ENCODE measurements around the gene MUS81.

Gene MUS81

DNA sequence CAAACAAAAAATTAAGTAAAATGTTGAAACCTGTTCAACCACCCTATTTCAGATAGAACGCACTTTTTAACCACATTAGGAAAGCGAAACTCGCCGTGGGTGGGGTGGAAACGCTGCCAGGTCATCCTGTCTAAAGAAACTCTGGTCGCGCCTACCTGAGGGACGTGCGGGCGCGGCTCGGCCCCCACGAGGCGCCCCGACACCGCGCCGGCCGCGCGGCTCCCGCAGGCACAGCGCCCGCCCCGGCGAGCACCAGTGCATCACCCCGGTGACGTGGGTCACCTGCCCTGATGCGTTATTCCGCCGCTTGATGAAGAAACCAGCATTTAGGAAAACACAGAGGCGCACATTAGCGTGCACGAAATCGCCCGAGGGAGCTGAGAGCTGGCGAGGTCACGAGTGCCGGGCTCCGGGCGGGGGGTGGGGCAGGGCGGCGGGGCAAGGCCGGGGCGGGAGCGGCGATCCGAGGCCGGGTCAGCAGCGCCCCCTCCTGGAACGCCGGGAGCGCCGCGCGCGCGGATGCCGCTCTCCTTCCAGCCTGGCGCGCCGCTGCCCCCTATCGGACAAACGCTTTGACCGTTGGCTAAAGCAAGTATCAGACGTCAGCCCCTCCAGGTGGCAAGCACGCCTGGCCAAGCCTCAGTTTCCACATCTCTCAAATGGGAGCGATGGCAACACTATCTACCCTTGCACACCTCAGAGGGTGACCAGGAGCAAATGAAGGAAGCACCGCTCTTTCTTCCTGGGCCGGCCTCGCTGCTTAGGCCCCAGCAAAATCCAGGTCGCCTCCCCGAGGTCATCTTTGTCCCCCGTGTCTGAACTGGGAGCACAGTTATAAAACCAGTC, 42.2 kb upstream of the MUS81 start:
- Histone ChIP-seq H3K9me3 (ENCODE audit: insufficient read depth, low read length) (no peaks in the 10 kb centered on the region), H3F3A (ENCODE audit: insufficient read depth) (no peaks in the 10 kb centered on the region), H3K79me2 (ENCODE audit: insufficient read depth, low read length) (no peaks in the 10 kb centered on the region), H3K9ac (ENCODE audit: low read length) (peak overlapping the region; percentile 65), H3K36me3 (ENCODE audit: low read length) (no peaks in the 10 kb centered on the region), H3K27me3 (ENCODE audit: low read length) (no peaks in the 10 kb centered on the region), H2AFZ (ENCODE audit: low read depth, low read length, severe bottlenecking) (peak overlapping the region; percentile 84), H4K20me1 (ENCODE audit: low read depth, low read length) (no peaks in the 10 kb centered on the region), H3K4me2 (ENCODE audit: low read depth, low read length, poor library complexity, severe bottlenecking) (peak overlapping the region; percentile 65), H3K27ac (ENCODE audit: low read depth, low read length) (no peak overlapping the region), H3K4me3 (ENCODE audit: insufficient read depth, low read length, poor library complexity, severe bottlenecking) (peak overlapping the region; percentile 66), H3K9me2 (replicated peaks; ENCODE audit: insufficient read depth, low read length) (no peaks in the 10 kb centered on the region)
- TF ChIP-seq EZH2phosphoT487 (conservative IDR thresholded peaks at IDR 0.05; ENCODE audit: low read length): no peak
- TF ChIP-seq, protein P1, sequence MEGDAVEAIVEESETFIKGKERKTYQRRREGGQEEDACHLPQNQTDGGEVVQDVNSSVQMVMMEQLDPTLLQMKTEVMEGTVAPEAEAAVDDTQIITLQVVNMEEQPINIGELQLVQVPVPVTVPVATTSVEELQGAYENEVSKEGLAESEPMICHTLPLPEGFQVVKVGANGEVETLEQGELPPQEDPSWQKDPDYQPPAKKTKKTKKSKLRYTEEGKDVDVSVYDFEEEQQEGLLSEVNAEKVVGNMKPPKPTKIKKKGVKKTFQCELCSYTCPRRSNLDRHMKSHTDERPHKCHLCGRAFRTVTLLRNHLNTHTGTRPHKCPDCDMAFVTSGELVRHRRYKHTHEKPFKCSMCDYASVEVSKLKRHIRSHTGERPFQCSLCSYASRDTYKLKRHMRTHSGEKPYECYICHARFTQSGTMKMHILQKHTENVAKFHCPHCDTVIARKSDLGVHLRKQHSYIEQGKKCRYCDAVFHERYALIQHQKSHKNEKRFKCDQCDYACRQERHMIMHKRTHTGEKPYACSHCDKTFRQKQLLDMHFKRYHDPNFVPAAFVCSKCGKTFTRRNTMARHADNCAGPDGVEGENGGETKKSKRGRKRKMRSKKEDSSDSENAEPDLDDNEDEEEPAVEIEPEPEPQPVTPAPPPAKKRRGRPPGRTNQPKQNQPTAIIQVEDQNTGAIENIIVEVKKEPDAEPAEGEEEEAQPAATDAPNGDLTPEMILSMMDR (IDR thresholded peaks at IDR 0.05; ENCODE audit: insufficient read depth, low read length, poor library complexity, severe bottlenecking): peak; percentile 83

DNA sequence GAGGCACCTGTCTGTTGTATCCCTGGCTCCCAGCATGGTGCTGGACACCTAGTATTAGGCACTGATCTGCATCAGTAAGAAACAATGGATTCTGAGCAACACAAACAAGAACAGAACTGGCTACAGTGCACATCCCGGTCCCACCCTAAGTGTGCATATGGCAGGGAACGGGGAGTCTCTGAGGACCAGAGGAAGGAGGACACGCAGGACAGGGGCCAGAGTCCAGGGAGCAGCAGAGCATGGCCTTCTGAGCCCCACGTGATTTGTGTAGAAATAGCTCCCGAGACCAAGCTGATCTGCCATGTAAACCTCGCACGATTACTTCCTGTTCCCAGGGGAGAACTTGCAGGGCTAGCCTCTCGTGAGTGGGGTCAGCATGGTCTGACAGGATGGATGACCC, 39.1 kb upstream of the MUS81 start:
- H2AFZ ChIP-seq (ENCODE audit: low read depth, low read length, severe bottlenecking): no peak overlapping the region

DNA sequence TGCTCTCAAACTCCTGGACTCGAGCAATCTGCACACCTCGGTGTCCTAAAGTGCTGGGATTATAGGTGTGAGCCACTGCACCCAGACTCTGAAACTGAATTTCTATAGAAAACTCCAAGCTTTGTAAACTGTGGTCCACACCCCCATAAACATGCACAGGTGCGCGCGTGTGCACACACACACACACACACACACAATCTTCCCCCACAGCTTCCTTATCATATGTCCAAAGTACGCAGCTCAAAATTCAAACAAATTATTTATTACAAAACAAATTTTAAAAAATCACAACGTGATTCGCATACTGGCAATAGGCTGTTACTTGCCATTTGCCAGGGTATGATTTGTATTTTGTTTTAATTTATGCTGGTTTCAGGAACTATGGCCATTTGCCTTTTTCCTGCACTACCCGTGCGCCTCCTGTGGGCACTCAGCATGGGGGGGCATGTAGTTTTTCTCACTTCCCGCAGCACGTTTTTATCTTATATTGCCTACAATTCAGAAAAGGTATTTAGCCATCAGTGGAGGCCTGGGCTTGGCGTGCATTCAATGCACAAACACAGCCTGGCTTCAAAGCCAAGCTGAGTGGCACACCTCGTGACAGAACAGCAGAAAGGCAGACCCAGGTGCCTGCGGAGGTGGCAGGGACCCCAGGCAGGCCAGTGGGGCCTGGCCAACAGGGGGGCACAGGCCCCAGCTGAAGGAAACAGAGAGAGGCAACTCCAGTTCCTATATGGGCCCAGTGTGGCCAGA, 37.3 kb upstream of the MUS81 start:
- Histone ChIP-seq H3F3A (ENCODE audit: insufficient read depth) (no peaks in the 10 kb centered on the region), H3K4me2 (ENCODE audit: low read depth, low read length, poor library complexity, severe bottlenecking) (no peak overlapping the region), H2AFZ (ENCODE audit: low read depth, low read length, severe bottlenecking) (no peak overlapping the region), H3K27me3 (ENCODE audit: low read length) (no peaks in the 10 kb centered on the region), H3K36me3 (ENCODE audit: low read length) (no peaks in the 10 kb centered on the region), H3K27ac (ENCODE audit: low read depth, low read length) (no peak overlapping the region), H3K9ac (ENCODE audit: low read length) (no peak overlapping the region), H3K4me3 (ENCODE audit: insufficient read depth, low read length, poor library complexity, severe bottlenecking) (no peak overlapping the region), H3K79me2 (ENCODE audit: insufficient read depth, low read length) (no peaks in the 10 kb centered on the region), H3K9me2 (replicated peaks; ENCODE audit: insufficient read depth, low read length) (no peaks in the 10 kb centered on the region), H4K20me1 (ENCODE audit: low read depth, low read length) (no peaks in the 10 kb centered on the region), H3K9me3 (ENCODE audit: insufficient read depth, low read length) (no peaks in the 10 kb centered on the region)
- TF ChIP-seq EZH2phosphoT487 (conservative IDR thresholded peaks at IDR 0.05; ENCODE audit: low read length): no peak
- TF ChIP-seq, protein P1 (IDR thresholded peaks at IDR 0.05; ENCODE audit: insufficient read depth, low read length, poor library complexity, severe bottlenecking): no peak

More for the DNA sequence above, 39.1 kb upstream of the MUS81 start:
- Histone ChIP-seq H3K79me2 (ENCODE audit: insufficient read depth, low read length) (no peaks in the 10 kb centered on the region), H4K20me1 (ENCODE audit: low read depth, low read length) (no peaks in the 10 kb centered on the region), H3K9ac (ENCODE audit: low read length) (no peak overlapping the region), H3K27me3 (ENCODE audit: low read length) (no peaks in the 10 kb centered on the region), H3K4me2 (ENCODE audit: low read depth, low read length, poor library complexity, severe bottlenecking) (no peak overlapping the region), H3K27ac (ENCODE audit: low read depth, low read length) (no peak overlapping the region), H3K36me3 (ENCODE audit: low read length) (no peaks in the 10 kb centered on the region), H3K9me3 (ENCODE audit: insufficient read depth, low read length) (no peaks in the 10 kb centered on the region), H3K9me2 (replicated peaks; ENCODE audit: insufficient read depth, low read length) (no peaks in the 10 kb centered on the region), H3F3A (ENCODE audit: insufficient read depth) (no peaks in the 10 kb centered on the region), H3K4me3 (ENCODE audit: insufficient read depth, low read length, poor library complexity, severe bottlenecking) (no peak overlapping the region)
- TF ChIP-seq, protein P1 (IDR thresholded peaks at IDR 0.05; ENCODE audit: insufficient read depth, low read length, poor library complexity, severe bottlenecking): no peak
- TF ChIP-seq EZH2phosphoT487 (conservative IDR thresholded peaks at IDR 0.05; ENCODE audit: low read length): no peak
